ENCODE data around the gene LCE4A. TPM values are rescaled to one million over a fixed set of nuclear protein-coding genes. Genes with fewer than 3 reads are reported as not detected.

The LCE4A gene
- total RNA-seq, 2 donors from 2014 or later: not detected

GRCh38 chr1:152757747-152758146 is 49.8 kb downstream of the LCE4A start, which contains the start of gene KPRP:
KPRP (plus strand) TSS chr1:152758025; CDS start chr1:152759589, 1,564 bp downstream.
- no peak for DNase-seq
- Mint-ChIP-seq H3K36me3 (ENCODE audit: low read depth) (no peaks in the 10 kb centered on the region), H3K4me3 (no peak within 1 kb of the TSS), H3K27me3 (peaks cover 80% of the 10 kb centered on the region), H3K4me1 (no peaks in the 10 kb centered on the region), H3K27ac (no peak within 1 kb of the TSS)
- H3K9me3 ChIP-seq (ENCODE audit: control insufficient read depth, low read length, poor library complexity, severe bottlenecking): no peaks in the 10 kb centered on the region
- ATAC-seq: no peak

GRCh38 chr1:152758636-152759035 is 50.7 kb downstream of the LCE4A start:
- DNase-seq (no peak), ATAC-seq (no peak)
- no peaks in the 10 kb centered on the region for H3K9me3 ChIP-seq (ENCODE audit: control insufficient read depth, low read length, poor library complexity, severe bottlenecking)
- no peak overlapping the region for H3K4me3 Mint-ChIP-seq
- no peak overlapping the region for H3K27ac Mint-ChIP-seq
- H3K36me3 Mint-ChIP-seq (ENCODE audit: low read depth): no peaks in the 10 kb centered on the region
- H3K27me3 Mint-ChIP-seq: peaks cover 76% of the 10 kb centered on the region
- H3K4me1 Mint-ChIP-seq: no peaks in the 10 kb centered on the region

Other genes starting within 250 kb of the LCE4A start
- gene LCE5A, start 197.4 kb upstream of the LCE4A start, total RNA-seq: not detected
- not detected for gene CRCT1, start 193.7 kb upstream of the LCE4A start, total RNA-seq
- not detected for gene LCE3E, start 141.4 kb upstream of the LCE4A start, total RNA-seq
- not detected for gene LCE3D, start 127.6 kb upstream of the LCE4A start, total RNA-seq
- gene LCE3C, start 107.9 kb upstream of the LCE4A start, total RNA-seq: not detected
- gene LCE3B, start 94.3 kb upstream of the LCE4A start, total RNA-seq: not detected
- gene LCE3A, start 85.1 kb upstream of the LCE4A start, total RNA-seq: not detected
- gene LCE2D, start 44.8 kb upstream of the LCE4A start, total RNA-seq: not detected
- gene LCE2C, start 32.9 kb upstream of the LCE4A start, total RNA-seq: not detected
- not detected for gene LCE2B, start 22.0 kb upstream of the LCE4A start, total RNA-seq
- not detected for gene LCE2A, start 9.8 kb upstream of the LCE4A start, total RNA-seq
- gene KPRP, start 49.9 kb downstream of the LCE4A start, total RNA-seq: not detected
- not detected for gene LCE1F, start 67.0 kb downstream of the LCE4A start, total RNA-seq
- not detected for gene LCE1E, start 78.1 kb downstream of the LCE4A start, total RNA-seq
- gene LCE1D, start 88.6 kb downstream of the LCE4A start, total RNA-seq: not detected
- gene LCE1C, start 98.5 kb downstream of the LCE4A start, total RNA-seq: not detected
- gene LCE1B, start 103.8 kb downstream of the LCE4A start, total RNA-seq: not detected
- not detected for gene LCE1A, start 119.3 kb downstream of the LCE4A start, total RNA-seq
- not detected for gene LCE6A, start 134.7 kb downstream of the LCE4A start, total RNA-seq
- not detected for gene LCE7A, start 151.8 kb downstream of the LCE4A start, total RNA-seq
- not detected for gene SMCP, start 170.2 kb downstream of the LCE4A start, total RNA-seq
- gene IVL, start 200.4 kb downstream of the LCE4A start, total RNA-seq: not detected
- not detected for gene SPRR5, start 239.0 kb downstream of the LCE4A start, total RNA-seq

Data from T-helper 17 cell (primary cell).